GDM1 (cell line): Measurements from ENCODE around the gene MAP3K8.
"Not testable (repeated sequence)": the region's sequence is repeated elsewhere in the genome, so short reads cannot be mapped to it uniquely, and the experiment has no call there.

ENCODE experiments used
- DNase-seq: peaks from one replicate; lab custom pipeline; 2025; lab: John Stamatoyannopoulos, UW

The MAP3K8 gene

DNA sequence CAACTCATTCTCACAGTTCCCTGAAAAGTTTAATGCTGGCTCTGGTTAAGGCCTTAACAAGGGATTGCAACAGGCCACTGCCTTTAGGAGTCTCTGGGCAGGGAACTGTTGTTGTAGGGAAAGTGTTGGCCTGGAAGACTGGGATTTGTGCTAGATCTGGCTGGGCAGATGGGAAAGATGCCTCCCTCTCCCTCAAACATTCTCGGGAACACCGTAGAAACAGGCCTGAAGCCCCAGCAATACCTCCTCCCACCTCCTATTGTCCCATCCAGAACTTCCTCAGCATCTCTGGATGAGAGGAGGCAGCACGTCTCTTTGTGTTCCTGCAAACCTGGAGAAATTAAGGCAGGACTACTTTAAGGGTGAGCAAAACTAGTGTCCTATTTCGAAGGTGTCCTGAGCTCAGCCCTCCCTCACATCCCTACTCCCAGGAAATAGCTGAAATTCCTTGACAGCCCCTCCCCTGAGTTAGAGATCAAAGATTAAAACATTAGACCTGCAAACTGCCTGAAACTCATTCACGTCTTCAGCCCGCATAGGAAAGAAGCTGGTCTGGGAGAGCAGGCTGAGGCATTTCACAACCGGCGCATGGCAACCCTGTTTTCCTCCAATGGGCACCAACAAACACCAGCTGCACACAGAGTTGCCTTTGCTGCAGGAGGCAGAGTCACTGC is 10.9 kb upstream of the MAP3K8 start:
- DNase-seq: peak; percentile 2

DNA sequence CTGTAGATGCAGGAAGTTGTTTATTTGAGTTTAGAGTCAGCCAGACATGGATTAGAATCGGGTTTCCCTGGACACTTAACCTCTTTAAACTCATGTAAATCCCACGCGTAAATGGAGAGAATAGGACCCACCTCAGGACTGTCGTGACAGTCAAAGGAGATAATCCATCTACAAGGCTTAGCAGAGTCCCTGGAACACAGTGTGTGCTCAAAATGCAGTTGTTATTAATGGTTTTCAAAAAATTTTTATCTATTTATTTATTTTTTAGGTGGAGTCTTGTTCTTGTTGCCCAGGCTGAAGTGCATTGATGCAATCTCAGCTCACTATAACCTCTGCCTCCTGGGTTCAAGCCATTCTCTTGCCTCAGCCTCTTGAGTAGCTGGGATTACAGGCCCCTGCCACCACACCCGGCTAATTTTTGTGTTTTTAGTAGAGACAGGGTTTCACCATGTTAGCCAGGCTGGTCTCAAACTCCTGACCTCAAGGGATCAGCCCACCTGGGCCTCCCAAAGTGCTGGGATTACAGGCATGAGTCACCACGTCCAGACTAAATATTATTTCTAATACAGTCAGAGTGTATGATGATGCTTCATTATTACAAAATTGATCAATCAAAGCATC is 10.2 kb upstream of the MAP3K8 start:
- DNase-seq: not testable (repeated sequence)

- no peak for DNase-seq
Measured at GRCh38 chr10:30425336-30426075, 8.5 kb upstream of the MAP3K8 start.

GRCh38 chr10:30430544-30431298 is 3.3 kb upstream of the MAP3K8 start:
- DNase-seq: no peak

DNA sequence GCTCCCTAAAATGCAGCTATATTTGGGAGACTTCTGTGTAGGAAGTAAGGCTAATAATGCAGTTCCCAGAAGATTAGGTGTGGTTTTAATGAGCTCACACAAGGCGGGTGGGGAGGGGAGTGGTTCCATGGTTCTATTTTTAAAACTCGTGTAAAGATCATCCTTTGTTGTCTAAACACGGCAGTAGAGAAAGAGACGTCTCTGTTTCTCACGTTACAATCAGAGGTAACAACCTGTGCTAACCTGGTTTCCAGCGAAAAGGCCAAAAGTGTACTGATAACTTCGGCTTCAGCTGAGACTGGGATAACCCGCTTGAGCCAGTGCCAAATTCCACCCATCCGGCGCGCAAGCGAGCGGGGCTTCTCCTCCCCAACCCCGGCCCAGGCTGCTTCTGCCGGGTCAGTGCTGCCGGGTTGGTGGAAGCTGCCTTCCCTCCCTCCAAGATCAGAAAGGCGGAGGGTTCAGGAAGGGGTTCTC is 2.5 kb upstream of the MAP3K8 start:
- no peak for DNase-seq

DNA sequence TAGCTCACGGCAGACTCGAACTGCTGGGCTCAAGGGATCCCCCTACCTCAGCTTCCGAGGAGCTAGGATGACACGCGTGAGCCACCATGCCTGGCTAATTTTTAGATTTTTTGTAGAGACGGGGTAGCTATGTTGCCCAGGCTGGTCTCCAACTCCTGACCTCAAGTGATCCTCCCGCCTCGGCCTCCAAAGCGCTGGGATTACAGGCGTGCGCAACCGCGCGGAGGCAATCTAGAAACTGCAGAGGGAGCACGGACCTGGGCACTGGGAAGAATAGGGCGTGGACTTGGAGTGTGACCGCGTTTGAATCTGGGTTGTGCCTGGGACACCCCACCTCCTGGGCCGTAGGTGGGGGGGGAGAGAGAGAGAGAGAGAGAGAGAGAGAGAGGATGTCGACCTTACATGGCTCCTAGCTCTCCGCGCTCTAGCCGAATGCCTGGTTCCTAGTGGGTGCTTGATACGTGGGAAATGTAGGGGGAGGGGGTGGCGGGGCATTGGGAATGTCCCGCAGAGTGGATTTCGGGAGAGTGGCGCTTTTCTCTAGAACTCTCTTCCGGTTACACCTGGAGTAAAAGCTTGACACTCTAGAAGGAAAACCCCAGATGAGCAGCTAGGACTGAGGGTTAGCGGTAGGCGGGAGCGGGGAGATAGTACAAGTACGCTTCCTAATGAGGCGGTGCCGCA is 1.2 kb upstream of the MAP3K8 start:
- no peak for DNase-seq

DNA sequence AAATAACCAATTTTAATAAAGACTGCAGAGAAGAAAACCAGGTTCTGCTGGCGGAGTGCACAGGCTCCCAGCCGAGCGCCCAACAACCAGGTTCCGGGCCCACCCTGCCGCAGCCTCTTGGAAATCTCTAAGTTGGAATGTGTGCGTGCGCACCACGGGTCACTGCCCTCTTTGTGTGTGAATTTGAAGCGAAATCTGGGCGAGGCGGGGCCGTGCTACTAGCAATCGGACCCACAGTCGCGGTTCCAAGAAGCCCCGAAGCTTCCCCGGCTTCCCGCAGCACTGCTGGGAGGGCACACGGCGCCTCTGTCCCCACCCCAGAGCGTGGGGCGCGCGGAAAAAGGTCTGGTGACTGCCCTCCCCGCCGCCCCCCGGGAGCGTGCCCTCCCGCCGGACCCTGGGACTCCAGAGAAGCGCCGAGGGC is 666 bp upstream of the MAP3K8 start:
- DNase-seq: no peak

DNA sequence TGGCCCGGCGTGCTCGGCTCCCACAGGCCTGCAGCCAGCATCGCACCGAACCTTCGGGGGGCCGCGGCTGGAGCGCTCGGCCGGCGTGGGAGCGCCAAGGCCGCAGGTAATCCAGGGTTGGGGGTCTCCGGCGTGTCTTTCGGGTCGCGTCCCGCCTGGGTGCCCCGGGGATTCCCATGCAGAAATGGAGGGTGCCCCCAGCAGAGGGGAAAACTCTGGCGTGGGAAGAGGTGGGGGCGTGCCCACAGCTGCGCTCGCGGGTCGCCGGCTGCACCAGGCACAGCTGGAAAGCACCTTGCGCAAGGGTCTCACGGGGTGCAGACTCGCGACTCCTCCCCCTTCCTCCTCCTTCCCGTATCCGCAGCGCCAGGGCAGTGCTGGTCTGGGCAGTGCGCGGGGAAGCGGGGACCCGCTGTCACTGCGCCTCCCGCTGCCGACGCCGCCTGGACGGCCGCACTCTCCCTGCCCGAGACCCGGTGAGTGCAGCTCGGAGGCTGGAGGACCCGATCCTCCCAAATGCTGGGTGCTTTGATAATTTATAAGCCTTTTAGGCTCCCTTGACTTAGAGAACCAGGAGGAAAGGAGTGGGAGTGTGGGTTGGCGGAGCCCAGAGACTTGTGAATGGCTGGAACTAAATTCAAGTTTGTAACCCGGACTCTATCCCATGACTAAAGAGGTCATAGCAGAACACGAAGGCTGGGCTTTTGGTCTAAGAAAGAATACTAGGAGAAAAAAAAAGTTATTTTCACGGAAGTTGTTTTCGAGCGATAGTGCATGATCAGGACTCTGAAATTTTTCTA is 489 bp downstream of the MAP3K8 start:
- peak; percentile 53 for DNase-seq

DNA sequence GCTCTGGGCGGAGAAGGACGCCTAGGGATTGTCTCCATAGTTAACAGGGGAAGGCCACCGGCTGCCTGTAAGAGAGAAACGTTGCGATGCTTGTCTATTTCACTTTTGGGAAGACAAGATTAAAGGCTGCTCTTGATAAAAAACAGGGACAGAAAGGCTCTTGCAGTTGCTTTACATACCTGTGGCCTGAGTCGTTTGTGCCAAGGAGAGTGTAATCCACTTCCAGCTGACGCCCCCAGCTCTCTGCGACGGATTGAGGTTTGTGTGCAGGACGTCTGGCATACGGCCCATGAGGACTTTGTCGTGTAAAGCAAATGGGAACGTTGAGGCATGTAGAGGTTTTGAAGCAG is 1.1 kb downstream of the MAP3K8 start:
- DNase-seq: no peak

- not testable (repeated sequence) for DNase-seq
Measured at GRCh38 chr10:30435499-30436167, 1.6 kb downstream of the MAP3K8 start.

- peak; percentile 20 for DNase-seq
Measured at GRCh38 chr10:30436191-30436611, 2.2 kb downstream of the MAP3K8 start.

DNA sequence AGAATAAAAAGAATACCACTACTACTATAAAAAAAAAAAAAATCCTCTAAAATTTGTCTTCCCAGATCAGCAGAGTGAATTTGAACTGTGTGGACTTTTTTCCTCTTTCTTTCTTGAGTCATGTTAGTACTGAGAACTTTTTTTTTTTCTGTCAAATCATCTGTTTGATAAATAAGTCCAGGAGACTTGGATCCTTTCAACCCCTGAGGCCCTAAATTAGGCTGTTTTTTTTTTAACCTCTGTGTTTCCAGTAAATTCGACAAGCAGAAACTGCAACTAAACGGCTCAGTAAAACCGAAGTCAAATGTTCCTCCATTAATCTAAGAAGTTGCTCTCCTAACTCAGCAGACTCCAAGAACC is 2.7 kb downstream of the MAP3K8 start:
- no peak for DNase-seq

- DNase-seq: peak; percentile 19
Measured at GRCh38 chr10:30437031-30437841, 3.3 kb downstream of the MAP3K8 start.

- no peak for DNase-seq
Measured at GRCh38 chr10:30438021-30438850, 4.3 kb downstream of the MAP3K8 start.

- DNase-seq: no peak
Measured at GRCh38 chr10:30439931-30440330, 5.9 kb downstream of the MAP3K8 start.

DNA sequence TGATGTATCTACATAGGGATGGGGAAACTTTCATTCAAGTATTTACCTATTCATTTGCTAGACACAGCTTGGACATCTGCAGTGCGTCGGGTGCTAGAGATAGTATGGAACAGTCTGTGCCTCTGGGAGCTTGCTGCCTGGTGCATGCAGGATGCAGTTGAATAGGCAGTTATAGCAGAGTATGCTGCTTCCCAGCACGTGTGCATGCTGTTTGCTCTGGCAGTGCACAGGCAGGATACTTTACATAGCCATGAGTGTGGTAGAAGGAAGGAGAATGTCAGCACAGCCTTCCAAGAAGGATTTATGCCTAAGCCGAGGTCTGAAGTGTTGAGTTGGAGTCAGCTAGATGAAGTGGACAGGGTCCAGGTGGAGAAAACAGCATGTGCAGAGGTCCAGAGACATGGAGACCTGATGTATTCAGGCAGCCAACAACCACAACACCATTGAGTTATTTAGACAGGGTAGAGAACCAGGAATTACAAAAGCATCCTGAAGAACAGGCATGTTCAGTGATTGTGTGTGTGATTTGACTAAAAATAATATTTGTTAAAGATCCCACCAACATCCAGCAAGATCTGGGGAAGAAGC is 8.1 kb downstream of the MAP3K8 start:
- no peak for DNase-seq

GRCh38 chr10:30443049-30443448 is 9.1 kb downstream of the MAP3K8 start:
- no peak for DNase-seq

DNA sequence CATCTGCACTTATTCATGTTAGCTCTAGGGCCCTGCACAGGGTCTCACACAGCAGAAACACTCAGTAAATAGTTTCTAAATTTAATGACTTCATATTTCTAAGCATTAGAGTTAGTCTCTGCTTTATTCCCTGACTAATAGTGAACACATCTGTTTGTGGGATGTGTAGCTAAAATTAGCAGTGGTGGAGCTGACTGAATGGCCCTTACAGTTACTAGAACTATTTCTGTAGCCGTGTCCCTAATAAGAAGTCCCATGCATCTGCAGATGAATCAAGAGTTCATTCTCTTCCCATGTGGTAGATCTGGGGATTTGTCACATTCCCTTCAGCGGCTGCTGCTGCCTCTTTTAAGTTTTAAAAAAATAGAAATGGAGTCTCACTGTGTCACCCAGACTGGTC is 11.7 kb downstream of the MAP3K8 start:
- no peak for DNase-seq
